Gastroesophageal sphincter (tissue), 4 donors: ENCODE results near the gene USHBP1. TPM values are rescaled to one million over a fixed set of nuclear protein-coding genes. Genes with fewer than 3 reads are reported as not detected.

ENCODE experiments used
- ATAC-seq: fragments of 150-250 bp; one replicate; pipeline ENCODE4 v1.9.1; 2016; ENCODE audit warnings: mild to moderate bottlenecking, moderate library complexity
- H3K27ac ChIP-seq, 4 donors: fragments of 200-600 bp; sonication (generic) in 3 of 4; 1 replicate in 3 of 4; 2 replicates in 1 of 4; pipeline ENCODE4 v1.5.1; 2016 to 2019
- H3K27me3 ChIP-seq: fragments of 200-600 bp; sonication (generic); one replicate; pipeline ENCODE4 v1.5.1; 2019
- H3K36me3 ChIP-seq, 2 donors: fragments of 200-600 bp; sonication (generic); one replicate each; pipeline ENCODE4 v1.5.1; 2019; ENCODE audit warnings: control low read depth in 1 of 2
- H3K4me1 ChIP-seq, 3 donors: fragments of 200-600 bp; sonication (generic); 1 replicate in 2 of 3; 2 replicates in 1 of 3; pipeline ENCODE4 v1.5.1; 2016 to 2019; ENCODE audit warnings: control low read depth in 2 of 3
- H3K4me3 ChIP-seq, 2 donors: fragments of 200-600 bp; sonication (generic); one replicate each; pipeline ENCODE4 v1.5.1; 2019; ENCODE audit warnings: mild to moderate bottlenecking in 1 of 2, moderate library complexity in 1 of 2
- H3K9me3 ChIP-seq, 3 donors: fragments of 200-600 bp; sonication (generic); one replicate each; pipeline ENCODE4 v1.5.1; 2017 to 2019; ENCODE audit warnings: control low read depth in 2 of 3
- EP300 ChIP-seq: sonication (generic); formaldehyde crosslinking; IDR thresholded peaks from one replicate; pipeline ENCODE4 v1.6.1; 2017; ENCODE audit warnings: antibody characterized with exemption, mild to moderate bottlenecking
- POLR2A ChIP-seq, 2 donors: fragments of 450-650 bp; IDR thresholded peaks; one replicate each; pipeline ENCODE4 v1.6.1; 2017; ENCODE audit warnings: antibody characterized with exemption in 2 of 2, mild to moderate bottlenecking in 2 of 2, moderate library complexity in 1 of 2
- POLR2AphosphoS5 ChIP-seq: sonication (generic); formaldehyde crosslinking; IDR thresholded peaks from one replicate; pipeline ENCODE4 v1.6.1; 2017; ENCODE audit warnings: antibody characterized with exemption
- WGBS, 2 donors: methylation state at CpG; one replicate each; pipeline ENCODE4 v1.1.5; 2018; ENCODE audit warnings: low coverage in 1 of 2; 5-methylcytosine and 5-hydroxymethylcytosine counted together
- total RNA-seq, 4 donors: library from RNA; depleted of rRNA; stranded (reverse); fragments of >200 nt; gene quantifications; one replicate each; pipeline ENCODE4 v1.1.0, GENCODE V29; 2016
- TF ChIP-seq, protein P1 (sequence below), 4 experiments: fragments of 200-600 bp in 2 of 4; fragments of 450-650 bp in 2 of 4; sonication (generic) in 1 of 4; IDR thresholded peaks; one replicate each; pipeline ENCODE4 v1.5.1; 2017 to 2019; ENCODE audit warnings: antibody characterized with exemption in 4 of 4, mild to moderate bottlenecking in 2 of 4, moderate library complexity in 2 of 4

Gene USHBP1
- total RNA-seq, 4 donors from 2014 or later: 4.6 to 9.6 (median 5.1) TPM

DNA sequence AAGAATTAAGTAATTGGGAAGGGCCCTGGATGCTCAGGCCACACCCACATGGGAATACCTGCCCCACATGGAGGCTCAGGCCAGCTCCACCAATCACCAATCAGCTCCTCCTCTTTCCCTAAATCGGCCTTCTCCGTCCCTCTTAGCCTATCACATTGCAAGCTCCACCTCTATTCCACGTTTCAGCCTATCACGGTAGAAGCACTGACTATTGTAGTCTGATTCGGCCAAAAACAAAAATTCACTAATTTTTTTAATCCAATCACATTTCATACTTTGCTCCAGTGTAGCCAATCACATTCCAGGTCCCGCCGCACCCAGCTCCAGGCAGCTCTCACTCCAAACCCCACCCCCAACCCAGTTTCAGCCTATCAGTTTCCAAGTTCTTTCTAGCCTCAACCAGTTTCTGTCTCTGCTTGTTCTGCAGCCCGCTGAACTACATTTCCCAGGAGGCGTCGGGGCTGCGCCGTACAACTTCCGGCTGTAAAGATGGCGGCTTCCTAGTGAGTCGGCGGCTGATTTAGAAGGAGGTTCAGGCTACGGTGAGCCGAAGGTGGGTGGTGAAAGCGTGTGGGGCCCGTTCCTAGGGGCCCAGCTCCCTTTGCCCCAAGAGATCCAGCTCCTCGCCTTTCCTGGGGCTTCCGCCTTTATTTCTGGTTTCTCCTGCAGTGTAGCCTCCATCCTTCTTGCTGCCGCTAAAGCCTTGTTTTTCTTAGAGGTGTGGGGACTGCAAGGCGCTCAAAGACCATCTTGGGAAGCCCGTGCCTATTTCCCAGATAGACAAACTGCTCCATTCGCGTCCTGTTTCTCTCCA lies 2.6 kb upstream of the USHBP1 start, which contains the start of gene BABAM1:
Gene BABAM1 (plus strand): TSS at position 469 of the 814 bp plus-strand sequence. CDS start 1,364 bp downstream, outside the sequence.
- ATAC-seq: peak; percentile 99
- WGBS, 2 donors: 0% methylated on average over 10 to 18 of the region's 27 CpGs

DNA sequence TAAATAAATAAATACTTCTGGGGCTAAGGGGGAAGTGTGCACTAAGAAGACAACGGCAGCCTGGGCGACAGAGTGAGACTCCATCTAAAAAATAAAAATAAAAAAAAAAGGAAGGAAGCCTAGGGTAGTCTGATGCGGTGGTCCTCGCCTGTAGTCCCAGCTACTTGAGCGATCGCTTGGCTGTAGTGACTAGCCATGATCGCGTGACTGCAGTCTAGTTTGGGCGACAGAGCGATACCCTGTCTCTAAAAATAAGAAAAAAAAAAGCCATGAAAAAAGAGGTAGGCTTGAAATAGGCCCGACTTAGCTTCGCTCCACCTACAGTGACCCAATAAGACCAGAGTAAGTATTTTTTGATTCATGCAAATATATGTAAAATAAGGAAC lies 2.0 kb upstream of the USHBP1 start:
- Histone ChIP-seq H3K36me3 (peaks cover 0 to 31% of the 10 kb centered on the region in 2 donors), H3K4me1 (peaks cover 3 to 15% (median 8%) of the 10 kb centered on the region in 3 donors), H3K27ac (peak overlapping the region in 3 of 4 donors; percentile 69 to 84 (median 81)), H3K27me3 (no peaks in the 10 kb centered on the region), H3K4me3 (no peak overlapping the region), H3K9me3 (no peaks in the 10 kb centered on the region)
- TF ChIP-seq POLR2A (IDR thresholded peaks at IDR 0.05) (no peak), POLR2AphosphoS5 (no peak), EP300 (no peak)
- TF ChIP-seq, protein P1, sequence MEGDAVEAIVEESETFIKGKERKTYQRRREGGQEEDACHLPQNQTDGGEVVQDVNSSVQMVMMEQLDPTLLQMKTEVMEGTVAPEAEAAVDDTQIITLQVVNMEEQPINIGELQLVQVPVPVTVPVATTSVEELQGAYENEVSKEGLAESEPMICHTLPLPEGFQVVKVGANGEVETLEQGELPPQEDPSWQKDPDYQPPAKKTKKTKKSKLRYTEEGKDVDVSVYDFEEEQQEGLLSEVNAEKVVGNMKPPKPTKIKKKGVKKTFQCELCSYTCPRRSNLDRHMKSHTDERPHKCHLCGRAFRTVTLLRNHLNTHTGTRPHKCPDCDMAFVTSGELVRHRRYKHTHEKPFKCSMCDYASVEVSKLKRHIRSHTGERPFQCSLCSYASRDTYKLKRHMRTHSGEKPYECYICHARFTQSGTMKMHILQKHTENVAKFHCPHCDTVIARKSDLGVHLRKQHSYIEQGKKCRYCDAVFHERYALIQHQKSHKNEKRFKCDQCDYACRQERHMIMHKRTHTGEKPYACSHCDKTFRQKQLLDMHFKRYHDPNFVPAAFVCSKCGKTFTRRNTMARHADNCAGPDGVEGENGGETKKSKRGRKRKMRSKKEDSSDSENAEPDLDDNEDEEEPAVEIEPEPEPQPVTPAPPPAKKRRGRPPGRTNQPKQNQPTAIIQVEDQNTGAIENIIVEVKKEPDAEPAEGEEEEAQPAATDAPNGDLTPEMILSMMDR (IDR thresholded peaks at IDR 0.05): no peak
- ATAC-seq: no peak
- WGBS, 2 donors: 60 to 65% methylated on average over 5 to 12 of the region's 12 CpGs

More for the DNA sequence above, 2.6 kb upstream of the USHBP1 start, which contains the start of gene BABAM1:
- peak within 1 kb of the TSS; percentile 54 to 84 (median 75) for H3K27ac ChIP-seq
- no peaks in the 10 kb centered on the region for H3K27me3 ChIP-seq
- TF ChIP-seq POLR2AphosphoS5 (peak; percentile 59), POLR2A (IDR thresholded peaks at IDR 0.05) (peak in 1 of 2 donors; percentile 24), EP300 (no peak)
- TF ChIP-seq, protein P1 (IDR thresholded peaks at IDR 0.05): no peak
- no peaks in the 10 kb centered on the region for H3K9me3 ChIP-seq
- H3K36me3 ChIP-seq: peaks cover 0 to 37% of the 10 kb centered on the region in 2 donors
- H3K4me3 ChIP-seq: peak within 1 kb of the TSS; percentile 68 to 73
- peaks cover 3 to 15% (median 8%) of the 10 kb centered on the region in 3 donors for H3K4me1 ChIP-seq

DNA sequence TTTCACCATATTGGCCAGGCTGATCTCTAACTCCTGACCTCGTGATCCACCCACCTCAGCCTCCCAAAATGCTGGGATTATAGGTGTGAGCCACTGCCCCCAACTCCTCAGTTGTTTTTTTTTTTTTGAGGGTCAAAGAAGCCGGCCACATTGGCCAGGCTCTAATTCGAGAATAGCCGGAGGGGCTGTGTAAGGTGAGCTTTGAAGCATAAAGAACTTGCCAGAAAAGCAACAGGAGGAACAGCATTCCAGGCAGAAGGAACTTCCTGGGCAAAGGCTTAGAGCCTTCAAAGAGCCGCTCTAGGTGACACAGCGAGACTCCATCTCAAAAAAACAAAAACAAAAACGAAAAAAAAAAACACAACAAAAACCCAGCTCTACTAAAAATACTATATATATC lies 1.5 kb upstream of the USHBP1 start:
- TF ChIP-seq POLR2A (IDR thresholded peaks at IDR 0.05) (no peak), POLR2AphosphoS5 (no peak), EP300 (no peak)
- TF ChIP-seq, protein P1 (IDR thresholded peaks at IDR 0.05): no peak
- H3K27ac ChIP-seq: peak overlapping the region in 2 of 4 donors; percentile 81 to 84

DNA sequence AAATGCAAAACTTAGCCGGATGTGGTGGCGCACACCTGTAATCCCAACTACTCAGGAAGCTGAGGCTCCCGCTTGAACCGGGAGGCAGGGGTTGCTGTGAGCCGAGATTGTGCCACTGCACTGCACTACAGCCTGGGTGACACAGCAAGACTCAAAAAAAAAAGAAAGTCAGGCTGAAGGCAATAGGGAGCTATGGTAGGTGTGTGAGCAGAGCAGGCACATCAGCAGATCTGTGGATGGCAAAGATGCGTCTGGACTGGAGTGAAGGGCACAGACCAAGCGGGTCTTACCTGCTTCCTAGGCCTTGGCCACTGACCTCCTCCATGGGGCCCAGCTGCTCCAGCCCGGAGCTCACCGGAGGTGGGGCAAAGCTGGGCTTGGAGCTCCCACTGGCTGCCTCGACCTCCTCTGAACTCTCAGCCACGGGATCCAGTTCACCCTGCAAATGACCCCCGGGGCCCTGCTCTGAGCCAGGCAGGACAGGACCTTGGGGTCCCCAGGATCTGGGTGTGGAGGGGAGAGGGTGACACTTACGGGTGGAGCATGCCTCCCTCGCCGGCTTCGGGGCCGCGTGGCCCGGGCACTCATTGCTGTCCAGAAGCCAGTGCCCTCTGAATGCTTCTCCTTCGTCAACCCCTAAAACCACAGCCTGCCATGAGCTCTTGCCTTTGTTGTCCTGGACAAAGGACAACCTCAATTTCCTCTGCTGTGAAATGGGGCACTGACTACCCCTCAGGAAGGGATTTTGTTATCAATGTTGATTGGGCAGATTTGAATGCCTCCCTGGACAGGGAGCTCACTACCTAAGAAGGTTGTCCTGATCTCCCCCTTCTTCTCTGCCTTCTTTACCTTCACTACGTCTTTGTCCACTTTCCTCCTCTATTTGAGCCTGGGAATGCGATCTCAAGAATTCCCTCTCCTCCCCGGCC lies 569 bp downstream of the USHBP1 start:
- no peak for ATAC-seq
- Histone ChIP-seq H3K4me3 (peak overlapping the region in 1 of 2 donors; percentile 41), H3K27ac (peak overlapping the region in 3 of 4 donors; percentile 25 to 44 (median 34)), H3K36me3 (peaks cover 0 to 5% of the 10 kb centered on the region in 2 donors), H3K4me1 (peaks cover 3 to 15% (median 8%) of the 10 kb centered on the region in 3 donors), H3K27me3 (no peaks in the 10 kb centered on the region), H3K9me3 (peaks cover 0 to 8% (median 0%) of the 10 kb centered on the region in 3 donors)
- TF ChIP-seq EP300: no peak
- no peak for TF ChIP-seq POLR2A (IDR thresholded peaks at IDR 0.05)
- TF ChIP-seq POLR2AphosphoS5: no peak
- TF ChIP-seq, protein P1 (IDR thresholded peaks at IDR 0.05): no peak
- WGBS, 2 donors: 70 to 90% methylated on average over 2 to 12 of the region's 23 CpGs

More for the DNA sequence above, 1.5 kb upstream of the USHBP1 start:
- no peak for ATAC-seq
- Histone ChIP-seq H3K4me1 (peaks cover 3 to 15% (median 8%) of the 10 kb centered on the region in 3 donors), H3K36me3 (peaks cover 0 to 25% of the 10 kb centered on the region in 2 donors), H3K27me3 (no peaks in the 10 kb centered on the region), H3K9me3 (no peaks in the 10 kb centered on the region), H3K4me3 (no peak overlapping the region)
- 33 to 83% methylated on average over 1 to 4 of the region's 7 CpGs for WGBS, 2 donors
